GM13977 (cell line): ENCODE results near the gene QRICH2.

Source experiments
- DNase-seq: peaks from one replicate; pipeline ENCODE4 v3.0.0; 2012; ENCODE audit warnings: low spot score
- CTCF ChIP-seq: IDR thresholded peaks from 2 replicates; pipeline ENCODE4 v1.5.1; 2012; ENCODE audit warnings: mild to moderate bottlenecking, control low read depth; ENCODE audit not compliant: insufficient read depth; ENCODE audit errors: extremely low read depth, missing control alignments
- in situ Hi-C: fragments of 300-500 bp; cut with MboI; formaldehyde crosslinking; loops from one replicate; pipeline ENCODE4 v1.12.0; 2022; ENCODE audit warnings: low sequenced_read_pairs, low pct_unique_long_range_greater_than_20kb, mixed read lengths, inconsistent platforms; ENCODE audit not compliant: unreplicated experiment

The QRICH2 gene

GRCh38 chr17:76296889-76297288 lies 11.2 kb downstream of the QRICH2 start:
- DNase-seq: no peak
- no peak for TF ChIP-seq CTCF
- in situ Hi-C loops: loop anchor here (10.0 kb wide), 1 partner anchor 282 kb away; no protein-coding TSS in a partner anchor

GRCh38 chr17:76296186-76296585 lies 11.9 kb downstream of the QRICH2 start:
- TF ChIP-seq CTCF: no peak
- no peak for DNase-seq
- in situ Hi-C loops: loop anchor here (10.0 kb wide), 1 partner anchor 281 kb away; no protein-coding TSS in a partner anchor

GRCh38 chr17:76293106-76293505 lies 15.0 kb downstream of the QRICH2 start:
- in situ Hi-C loops: loop anchor here (10.0 kb wide), 1 partner anchor 278 kb away; no protein-coding TSS in a partner anchor
- TF ChIP-seq CTCF: no peak
- no peak for DNase-seq

GRCh38 chr17:76292567-76292966 lies 15.5 kb downstream of the QRICH2 start:
- in situ Hi-C loops: loop anchor here (10.0 kb wide), 1 partner anchor 278 kb away; no protein-coding TSS in a partner anchor
- no peak for TF ChIP-seq CTCF
- DNase-seq: no peak

GRCh38 chr17:76281573-76282371 lies 26.3 kb downstream of the QRICH2 start:
- TF ChIP-seq CTCF: no peak
- no peak for DNase-seq
- in situ Hi-C loops: loop anchor here (5.0 kb wide), 1 partner anchor 154 kb away; no protein-coding TSS in a partner anchor

GRCh38 chr17:76280650-76281049 lies 27.4 kb downstream of the QRICH2 start:
- in situ Hi-C loops: loop anchor here (5.0 kb wide), 1 partner anchor 153 kb away; no protein-coding TSS in a partner anchor
- TF ChIP-seq CTCF: no peak
- no peak for DNase-seq
